Loucy (cell line): Measurements from ENCODE around the gene PROK1.

Experiments used
- EZH2phosphoT487 ChIP-seq: fragments of 200-600 bp; IDR thresholded peaks from 2 replicates; pipeline ENCODE4 v1.6.1; 2018; ENCODE audit warnings: antibody characterized with exemption, mild to moderate bottlenecking, moderate library complexity, borderline replicate concordance
- TF ChIP-seq, protein P1 (sequence below): fragments of 200-600 bp; sonication (generic); conservative IDR thresholded peaks from 2 replicates; pipeline ENCODE4 v1.5.1; 2014; ENCODE audit warnings: mild to moderate bottlenecking, antibody characterized with exemption, low read length

DNA sequence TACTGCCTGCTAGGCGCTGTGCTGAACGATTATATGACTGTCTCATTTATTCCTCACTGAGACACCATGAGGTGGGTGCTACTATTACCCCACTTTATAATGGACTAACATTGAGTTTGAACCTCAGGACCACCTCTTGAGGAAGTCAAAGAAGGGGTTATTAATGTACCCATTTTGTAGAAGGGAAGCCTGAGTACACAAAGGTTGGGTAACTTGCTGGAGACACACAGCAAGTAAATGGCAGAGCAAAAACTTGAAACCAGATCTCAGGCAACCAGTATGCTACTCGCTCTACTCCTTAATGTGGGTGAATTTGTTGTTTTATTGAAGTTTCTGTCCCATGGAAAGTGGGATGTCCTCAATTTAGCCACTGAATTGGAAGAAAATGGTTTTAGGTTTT lies 37.9 kb downstream of the PROK1 start:
- TF ChIP-seq, protein P1, sequence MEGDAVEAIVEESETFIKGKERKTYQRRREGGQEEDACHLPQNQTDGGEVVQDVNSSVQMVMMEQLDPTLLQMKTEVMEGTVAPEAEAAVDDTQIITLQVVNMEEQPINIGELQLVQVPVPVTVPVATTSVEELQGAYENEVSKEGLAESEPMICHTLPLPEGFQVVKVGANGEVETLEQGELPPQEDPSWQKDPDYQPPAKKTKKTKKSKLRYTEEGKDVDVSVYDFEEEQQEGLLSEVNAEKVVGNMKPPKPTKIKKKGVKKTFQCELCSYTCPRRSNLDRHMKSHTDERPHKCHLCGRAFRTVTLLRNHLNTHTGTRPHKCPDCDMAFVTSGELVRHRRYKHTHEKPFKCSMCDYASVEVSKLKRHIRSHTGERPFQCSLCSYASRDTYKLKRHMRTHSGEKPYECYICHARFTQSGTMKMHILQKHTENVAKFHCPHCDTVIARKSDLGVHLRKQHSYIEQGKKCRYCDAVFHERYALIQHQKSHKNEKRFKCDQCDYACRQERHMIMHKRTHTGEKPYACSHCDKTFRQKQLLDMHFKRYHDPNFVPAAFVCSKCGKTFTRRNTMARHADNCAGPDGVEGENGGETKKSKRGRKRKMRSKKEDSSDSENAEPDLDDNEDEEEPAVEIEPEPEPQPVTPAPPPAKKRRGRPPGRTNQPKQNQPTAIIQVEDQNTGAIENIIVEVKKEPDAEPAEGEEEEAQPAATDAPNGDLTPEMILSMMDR: no peak
- TF ChIP-seq EZH2phosphoT487: no peak
